AG09309 (cell line): ENCODE data around the gene GAB2.

Source experiments
- DNase-seq: peaks from one replicate; pipeline ENCODE4 v3.0.0-alpha.2; 2010; ENCODE audit warnings: low read depth
- H3K4me3 ChIP-seq: 2 replicates; pipeline ENCODE4 v1.5.1; 2011; ENCODE audit warnings: mild to moderate bottlenecking, low read depth, low read length, moderate library complexity; ENCODE audit not compliant: control insufficient read depth
- TF ChIP-seq, protein P1 (sequence below): IDR thresholded peaks from 2 replicates; pipeline ENCODE4 v1.5.1; 2011; ENCODE audit warnings: mild to moderate bottlenecking, low read depth, low read length, inconsistent platforms; ENCODE audit not compliant: insufficient read depth, control insufficient read depth; ENCODE audit errors: missing control alignments

The GAB2 gene

DNA sequence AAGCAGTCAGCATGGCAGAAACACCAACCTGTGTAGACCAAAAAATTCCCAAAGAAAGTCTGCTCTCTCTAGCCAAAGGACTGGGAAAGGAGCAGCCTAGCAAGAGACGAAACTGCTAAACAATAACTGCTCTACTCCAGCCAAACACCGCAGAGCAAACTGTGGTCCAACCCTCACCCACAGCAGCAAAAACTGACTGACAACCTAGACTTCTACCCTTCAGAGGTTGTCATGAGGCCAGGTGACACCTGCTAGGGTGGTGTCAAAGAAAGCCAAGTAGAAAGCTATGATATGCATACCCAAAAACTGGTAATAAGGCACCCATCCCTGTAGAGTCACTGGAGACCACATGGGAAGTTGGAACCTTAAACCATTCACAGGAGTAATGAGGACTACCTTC lies 11.8 kb downstream of the GAB2 start:
- TF ChIP-seq, protein P1, sequence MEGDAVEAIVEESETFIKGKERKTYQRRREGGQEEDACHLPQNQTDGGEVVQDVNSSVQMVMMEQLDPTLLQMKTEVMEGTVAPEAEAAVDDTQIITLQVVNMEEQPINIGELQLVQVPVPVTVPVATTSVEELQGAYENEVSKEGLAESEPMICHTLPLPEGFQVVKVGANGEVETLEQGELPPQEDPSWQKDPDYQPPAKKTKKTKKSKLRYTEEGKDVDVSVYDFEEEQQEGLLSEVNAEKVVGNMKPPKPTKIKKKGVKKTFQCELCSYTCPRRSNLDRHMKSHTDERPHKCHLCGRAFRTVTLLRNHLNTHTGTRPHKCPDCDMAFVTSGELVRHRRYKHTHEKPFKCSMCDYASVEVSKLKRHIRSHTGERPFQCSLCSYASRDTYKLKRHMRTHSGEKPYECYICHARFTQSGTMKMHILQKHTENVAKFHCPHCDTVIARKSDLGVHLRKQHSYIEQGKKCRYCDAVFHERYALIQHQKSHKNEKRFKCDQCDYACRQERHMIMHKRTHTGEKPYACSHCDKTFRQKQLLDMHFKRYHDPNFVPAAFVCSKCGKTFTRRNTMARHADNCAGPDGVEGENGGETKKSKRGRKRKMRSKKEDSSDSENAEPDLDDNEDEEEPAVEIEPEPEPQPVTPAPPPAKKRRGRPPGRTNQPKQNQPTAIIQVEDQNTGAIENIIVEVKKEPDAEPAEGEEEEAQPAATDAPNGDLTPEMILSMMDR, result no peak
- H3K4me3 ChIP-seq, result no peak overlapping the region
- DNase-seq, result no peak

DNA sequence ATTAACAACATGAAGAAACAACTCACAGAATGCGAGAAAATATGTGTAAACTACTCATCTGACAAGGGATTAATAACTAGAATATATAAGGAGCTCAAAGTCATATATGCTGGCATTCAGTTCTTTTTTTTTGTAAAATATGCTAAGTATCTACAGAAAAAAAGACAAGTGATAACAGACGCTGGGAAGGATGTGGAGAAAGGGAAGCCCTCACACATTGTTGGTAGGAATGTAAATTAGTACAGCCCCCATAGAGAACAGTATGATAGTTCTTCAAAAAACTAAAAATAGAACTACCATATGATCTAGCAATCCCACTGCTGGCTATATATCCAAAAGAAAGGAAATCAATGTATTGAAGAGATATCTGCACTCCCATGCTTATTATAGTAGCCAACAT lies 13.8 kb downstream of the GAB2 start:
- TF ChIP-seq, protein P1, result no peak
- DNase-seq, result no peak
- no peak overlapping the region for H3K4me3 ChIP-seq

DNA sequence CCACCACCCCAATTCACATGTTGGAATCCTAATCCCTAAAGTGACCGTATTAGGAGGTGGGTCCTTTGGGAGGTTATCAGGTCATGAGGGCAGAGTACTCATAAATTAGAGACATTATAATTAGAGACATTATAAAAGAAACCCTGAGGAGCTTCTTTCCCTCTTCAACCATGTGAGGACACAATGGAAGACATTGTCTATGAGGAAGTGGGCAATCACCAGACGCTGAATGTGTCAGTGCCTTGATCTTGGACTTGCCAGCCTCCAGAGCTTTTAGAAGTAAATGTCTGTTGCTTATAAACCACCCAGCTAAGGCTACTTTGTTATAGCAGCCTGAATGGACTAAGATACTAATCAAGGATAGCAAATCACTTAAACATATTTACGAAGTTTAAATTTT lies 14.8 kb downstream of the GAB2 start:
- TF ChIP-seq, protein P1, result no peak
- DNase-seq, result no peak
- H3K4me3 ChIP-seq, result no peak overlapping the region

DNA sequence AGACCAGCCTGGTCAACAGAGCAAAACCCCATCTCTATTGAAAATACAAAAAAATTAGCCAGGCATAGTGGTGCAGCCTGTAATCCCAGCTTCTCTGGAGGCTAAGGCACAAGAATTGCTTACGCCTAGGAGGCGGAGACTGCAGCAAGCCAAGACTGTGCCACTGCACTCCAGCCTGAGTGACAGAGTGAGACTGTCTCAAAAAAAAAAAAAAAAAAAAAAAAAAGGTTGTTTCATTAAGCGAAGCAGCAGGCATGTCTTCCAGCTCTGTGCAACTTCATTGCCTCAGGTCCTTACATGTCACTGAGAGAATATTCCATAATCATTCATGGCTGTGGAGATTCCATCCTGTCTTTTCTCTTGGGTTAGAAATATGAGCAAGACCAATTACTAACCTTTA lies 16.9 kb downstream of the GAB2 start:
- DNase-seq, result no peak
- TF ChIP-seq, protein P1, result no peak
- H3K4me3 ChIP-seq, result no peak overlapping the region

DNA sequence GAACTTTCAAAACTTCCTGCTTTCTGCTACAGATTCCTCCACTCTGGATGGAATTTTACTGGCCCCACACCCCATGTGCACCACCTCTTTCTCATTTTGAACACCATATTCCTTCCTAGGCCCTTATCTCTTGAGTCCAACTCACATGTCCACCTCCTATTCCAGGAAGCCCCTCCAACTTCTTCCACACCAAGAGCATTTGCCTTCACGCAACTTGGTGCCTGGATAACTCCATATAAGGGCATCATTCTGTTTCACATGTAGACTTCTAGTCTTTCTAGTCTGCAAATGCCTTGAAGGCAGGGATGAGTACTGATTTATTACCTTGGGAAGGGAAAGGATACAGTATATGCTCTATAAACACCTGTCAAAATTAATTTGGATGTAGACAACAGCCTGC lies 17.5 kb downstream of the GAB2 start:
- no peak for DNase-seq
- TF ChIP-seq, protein P1, result no peak
- no peak overlapping the region for H3K4me3 ChIP-seq

DNA sequence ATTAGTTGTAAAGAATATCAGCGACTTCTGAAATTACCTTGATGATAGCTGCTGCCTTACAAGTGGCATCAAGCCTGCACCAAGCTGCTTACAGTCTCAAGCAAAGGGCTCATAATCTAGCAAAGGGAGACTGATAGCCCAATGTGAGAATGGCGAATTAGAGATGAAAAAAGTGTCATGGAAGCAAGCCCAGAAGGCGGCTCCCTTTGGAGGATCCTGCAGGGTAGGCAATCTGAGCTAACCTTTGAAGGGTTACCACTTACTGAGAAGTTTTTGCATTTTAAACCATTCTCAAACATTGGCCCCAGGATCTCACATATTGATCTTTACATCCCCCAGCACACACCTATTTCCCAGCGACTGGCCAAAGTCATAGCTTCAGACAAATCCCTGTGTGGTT lies 18.5 kb downstream of the GAB2 start:
- DNase-seq, result no peak
- no peak overlapping the region for H3K4me3 ChIP-seq
- TF ChIP-seq, protein P1, result no peak

DNA sequence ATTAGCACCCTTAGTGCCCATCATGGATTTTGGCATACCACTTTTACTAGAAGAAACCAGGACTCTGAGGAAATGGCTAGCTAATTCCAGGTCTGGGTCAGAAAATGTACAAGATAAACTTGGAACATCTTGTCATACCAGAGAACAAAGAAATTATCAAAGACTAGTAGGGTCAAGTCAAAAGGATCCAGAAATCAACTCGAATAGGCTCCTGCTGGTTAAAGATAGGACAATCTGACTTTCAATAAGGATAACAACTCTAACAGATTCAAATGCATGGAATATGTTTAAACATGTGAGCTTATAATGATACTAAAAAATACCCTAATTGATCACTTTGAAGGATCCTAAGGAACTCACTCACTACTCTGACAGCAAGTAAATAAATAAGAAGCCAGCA lies 18.9 kb downstream of the GAB2 start:
- H3K4me3 ChIP-seq, result no peak overlapping the region
- DNase-seq, result no peak
- TF ChIP-seq, protein P1, result no peak
